ENCODE data around the gene PPP1R1C. TPM values are rescaled to one million over a fixed set of nuclear protein-coding genes. Genes with fewer than 3 reads are reported as not detected.
A peak's percentile ranks its signal among the peaks of the same experiment; 100 is the strongest.

The PPP1R1C gene
- total and polyA plus RNA-seq, 5 donors from 2014 or later, result not detected

- Histone ChIP-seq H3K9me3 (ENCODE audit: control insufficient read depth in 2 of 2, low read length in 2 of 2) (no peaks in the 10 kb centered on the region), H3K4me1 (ENCODE audit: control insufficient read depth, insufficient read depth, low read length, poor library complexity, severe bottlenecking) (no peaks in the 10 kb centered on the region), H3K4me3 (ENCODE audit: low read depth, low read length) (no peak overlapping the region), H3K27ac (ENCODE audit: insufficient read depth, low read length, poor library complexity, severe bottlenecking) (no peak overlapping the region), H3K36me3 (ENCODE audit: control insufficient read depth, insufficient read depth, low read length) (no peaks in the 10 kb centered on the region), H3K27me3 (ENCODE audit: control insufficient read depth, insufficient read depth, low read length) (no peaks in the 10 kb centered on the region)
- Mint-ChIP-seq H3K4me3 (no peak overlapping the region), H3K36me3 (no peaks in the 10 kb centered on the region), H3K4me1 (no peaks in the 10 kb centered on the region), H3K27me3 (no peaks in the 10 kb centered on the region), H3K9me3 (peaks cover 0 to 3% (median 0%) of the 10 kb centered on the region in 7 donors), H3K27ac (no peak overlapping the region)
- no peak for DNase-seq
- no peak for ATAC-seq (ENCODE audit: low read depth in 2 of 2)
These were observed 83.8 kb downstream of the PPP1R1C start for GRCh38 chr2:182069416-182069815.

GRCh38 chr2:182069908-182070307 is 84.3 kb downstream of the PPP1R1C start:
- Mint-ChIP-seq H3K36me3 (no peaks in the 10 kb centered on the region), H3K27me3 (no peaks in the 10 kb centered on the region), H3K9me3 (peaks cover 0 to 3% (median 0%) of the 10 kb centered on the region in 7 donors), H3K4me1 (no peaks in the 10 kb centered on the region), H3K4me3 (no peak overlapping the region), H3K27ac (no peak overlapping the region)
- Histone ChIP-seq H3K4me3 (ENCODE audit: low read depth, low read length) (no peak overlapping the region), H3K36me3 (ENCODE audit: control insufficient read depth, insufficient read depth, low read length) (no peaks in the 10 kb centered on the region), H3K9me3 (ENCODE audit: control insufficient read depth in 2 of 2, low read length in 2 of 2) (no peaks in the 10 kb centered on the region), H3K4me1 (ENCODE audit: control insufficient read depth, insufficient read depth, low read length, poor library complexity, severe bottlenecking) (no peaks in the 10 kb centered on the region), H3K27ac (ENCODE audit: insufficient read depth, low read length, poor library complexity, severe bottlenecking) (no peak overlapping the region), H3K27me3 (ENCODE audit: control insufficient read depth, insufficient read depth, low read length) (no peaks in the 10 kb centered on the region)
- ATAC-seq (ENCODE audit: low read depth in 2 of 2), result no peak
- no peak for DNase-seq

GRCh38 chr2:182070736-182071135 is 85.1 kb downstream of the PPP1R1C start:
- no peaks in the 10 kb centered on the region for H3K9me3 ChIP-seq (ENCODE audit: control insufficient read depth in 2 of 2, low read length in 2 of 2)
- no peaks in the 10 kb centered on the region for H3K27me3 Mint-ChIP-seq
- no peak overlapping the region for H3K27ac Mint-ChIP-seq
- DNase-seq (no peak), ATAC-seq (ENCODE audit: low read depth in 2 of 2) (no peak)
- no peak overlapping the region for H3K4me3 ChIP-seq (ENCODE audit: low read depth, low read length)
- H3K4me1 Mint-ChIP-seq, result peaks cover 0 to 1% (median 0%) of the 10 kb centered on the region in 4 donors
- H3K4me3 Mint-ChIP-seq, result no peak overlapping the region
- no peaks in the 10 kb centered on the region for H3K27me3 ChIP-seq (ENCODE audit: control insufficient read depth, insufficient read depth, low read length)
- no peak overlapping the region for H3K27ac ChIP-seq (ENCODE audit: insufficient read depth, low read length, poor library complexity, severe bottlenecking)
- no peaks in the 10 kb centered on the region for H3K36me3 ChIP-seq (ENCODE audit: control insufficient read depth, insufficient read depth, low read length)
- H3K36me3 Mint-ChIP-seq, result no peaks in the 10 kb centered on the region
- H3K4me1 ChIP-seq (ENCODE audit: control insufficient read depth, insufficient read depth, low read length, poor library complexity, severe bottlenecking), result no peaks in the 10 kb centered on the region
- peaks cover 0 to 3% (median 0%) of the 10 kb centered on the region in 7 donors for H3K9me3 Mint-ChIP-seq

DNA sequence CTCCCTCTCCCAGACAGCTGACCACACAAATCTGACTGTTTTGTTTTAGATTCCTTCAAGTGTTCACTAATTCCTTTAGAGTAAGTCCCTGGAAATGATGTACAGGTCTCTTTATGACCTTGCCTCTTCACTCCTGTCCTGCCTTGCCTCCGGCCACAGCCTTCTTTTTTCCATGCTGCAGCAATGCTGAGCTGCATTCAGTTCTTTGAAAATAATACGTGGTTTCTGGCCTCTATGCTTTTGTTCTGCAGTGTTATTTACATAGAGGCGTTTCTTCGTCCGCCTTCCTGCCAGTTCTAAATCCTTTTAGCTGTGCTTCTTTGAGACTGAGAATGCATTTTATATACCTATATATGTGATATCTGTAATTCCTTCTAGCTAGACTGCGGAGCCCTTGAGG is 87.2 kb downstream of the PPP1R1C start:
- Mint-ChIP-seq H3K36me3 (no peaks in the 10 kb centered on the region), H3K27ac (no peak overlapping the region), H3K4me1 (peaks cover 0 to 1% (median 0%) of the 10 kb centered on the region in 4 donors), H3K9me3 (peaks cover 0 to 3% (median 0%) of the 10 kb centered on the region in 7 donors), H3K27me3 (no peaks in the 10 kb centered on the region), H3K4me3 (no peak overlapping the region)
- Histone ChIP-seq H3K27me3 (ENCODE audit: control insufficient read depth, insufficient read depth, low read length) (no peaks in the 10 kb centered on the region), H3K27ac (ENCODE audit: insufficient read depth, low read length, poor library complexity, severe bottlenecking) (no peak overlapping the region), H3K9me3 (ENCODE audit: control insufficient read depth in 2 of 2, low read length in 2 of 2) (no peaks in the 10 kb centered on the region), H3K36me3 (ENCODE audit: control insufficient read depth, insufficient read depth, low read length) (no peaks in the 10 kb centered on the region), H3K4me3 (ENCODE audit: low read depth, low read length) (no peak overlapping the region), H3K4me1 (ENCODE audit: control insufficient read depth, insufficient read depth, low read length, poor library complexity, severe bottlenecking) (no peaks in the 10 kb centered on the region)
- DNase-seq (no peak), ATAC-seq (ENCODE audit: low read depth in 2 of 2) (no peak)

DNA sequence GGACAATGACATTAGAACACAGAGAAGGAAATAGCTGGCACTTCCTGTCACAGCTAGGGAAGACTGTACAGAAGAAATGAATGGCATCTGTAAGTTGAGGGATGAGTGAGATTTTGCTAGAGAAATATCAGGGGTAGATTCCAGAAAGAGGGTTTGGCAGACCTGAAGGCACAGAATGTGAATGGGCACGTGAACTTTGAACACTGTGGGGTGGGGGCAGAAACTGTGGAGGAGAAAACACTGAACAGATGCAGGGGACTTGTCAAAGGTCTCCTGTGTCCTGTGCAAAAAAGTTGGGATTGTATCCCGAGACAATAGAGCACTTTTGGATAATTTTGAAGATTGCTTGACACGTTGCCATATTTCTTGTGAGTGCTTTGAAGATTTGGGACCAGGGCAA is 88.0 kb downstream of the PPP1R1C start:
- ATAC-seq (ENCODE audit: low read depth in 2 of 2) (no peak), DNase-seq (no peak)
- H3K36me3 ChIP-seq (ENCODE audit: control insufficient read depth, insufficient read depth, low read length), result no peaks in the 10 kb centered on the region
- H3K27ac ChIP-seq (ENCODE audit: insufficient read depth, low read length, poor library complexity, severe bottlenecking), result no peak overlapping the region
- Mint-ChIP-seq H3K27ac (no peak overlapping the region), H3K27me3 (no peaks in the 10 kb centered on the region), H3K36me3 (no peaks in the 10 kb centered on the region), H3K4me3 (no peak overlapping the region), H3K9me3 (peaks cover 0 to 3% (median 0%) of the 10 kb centered on the region in 7 donors), H3K4me1 (peaks cover 0 to 1% (median 0%) of the 10 kb centered on the region in 4 donors)
- no peak overlapping the region for H3K4me3 ChIP-seq (ENCODE audit: low read depth, low read length)
- H3K9me3 ChIP-seq (ENCODE audit: control insufficient read depth in 2 of 2, low read length in 2 of 2), result no peaks in the 10 kb centered on the region
- no peaks in the 10 kb centered on the region for H3K4me1 ChIP-seq (ENCODE audit: control insufficient read depth, insufficient read depth, low read length, poor library complexity, severe bottlenecking)
- H3K27me3 ChIP-seq (ENCODE audit: control insufficient read depth, insufficient read depth, low read length), result no peaks in the 10 kb centered on the region

- DNase-seq, result no peak
- Mint-ChIP-seq H3K9me3 (peaks cover 0 to 3% (median 0%) of the 10 kb centered on the region in 7 donors), H3K4me1 (peaks cover 0 to 1% (median 0%) of the 10 kb centered on the region in 4 donors), H3K36me3 (no peaks in the 10 kb centered on the region), H3K27me3 (no peaks in the 10 kb centered on the region), H3K27ac (no peak overlapping the region), H3K4me3 (no peak overlapping the region)
- no peak overlapping the region for H3K4me3 ChIP-seq (ENCODE audit: low read depth, low read length)
- ATAC-seq (ENCODE audit: low read depth in 2 of 2), result no peak
- H3K27me3 ChIP-seq (ENCODE audit: control insufficient read depth, insufficient read depth, low read length), result no peaks in the 10 kb centered on the region
- H3K4me1 ChIP-seq (ENCODE audit: control insufficient read depth, insufficient read depth, low read length, poor library complexity, severe bottlenecking), result no peaks in the 10 kb centered on the region
- H3K36me3 ChIP-seq (ENCODE audit: control insufficient read depth, insufficient read depth, low read length), result no peaks in the 10 kb centered on the region
- no peaks in the 10 kb centered on the region for H3K9me3 ChIP-seq (ENCODE audit: control insufficient read depth in 2 of 2, low read length in 2 of 2)
- no peak overlapping the region for H3K27ac ChIP-seq (ENCODE audit: insufficient read depth, low read length, poor library complexity, severe bottlenecking)
These were observed 91.4 kb downstream of the PPP1R1C start for GRCh38 chr2:182077023-182077422.

- Histone ChIP-seq H3K36me3 (ENCODE audit: control insufficient read depth, insufficient read depth, low read length) (no peaks in the 10 kb centered on the region), H3K27ac (ENCODE audit: insufficient read depth, low read length, poor library complexity, severe bottlenecking) (no peak overlapping the region), H3K9me3 (ENCODE audit: control insufficient read depth in 2 of 2, low read length in 2 of 2) (no peaks in the 10 kb centered on the region), H3K4me1 (ENCODE audit: control insufficient read depth, insufficient read depth, low read length, poor library complexity, severe bottlenecking) (no peaks in the 10 kb centered on the region), H3K4me3 (ENCODE audit: low read depth, low read length) (no peak overlapping the region), H3K27me3 (ENCODE audit: control insufficient read depth, insufficient read depth, low read length) (no peaks in the 10 kb centered on the region)
- Mint-ChIP-seq H3K27ac (no peak overlapping the region), H3K27me3 (no peaks in the 10 kb centered on the region), H3K4me3 (no peak overlapping the region), H3K4me1 (peaks cover 0 to 1% (median 0%) of the 10 kb centered on the region in 4 donors), H3K9me3 (peaks cover 0 to 3% (median 0%) of the 10 kb centered on the region in 7 donors), H3K36me3 (no peaks in the 10 kb centered on the region)
- ATAC-seq (ENCODE audit: low read depth in 2 of 2) (no peak), DNase-seq (peak in 2 of 3 donors; percentile 2 to 54)
These were observed 91.9 kb downstream of the PPP1R1C start for GRCh38 chr2:182077448-182078142.

DNA sequence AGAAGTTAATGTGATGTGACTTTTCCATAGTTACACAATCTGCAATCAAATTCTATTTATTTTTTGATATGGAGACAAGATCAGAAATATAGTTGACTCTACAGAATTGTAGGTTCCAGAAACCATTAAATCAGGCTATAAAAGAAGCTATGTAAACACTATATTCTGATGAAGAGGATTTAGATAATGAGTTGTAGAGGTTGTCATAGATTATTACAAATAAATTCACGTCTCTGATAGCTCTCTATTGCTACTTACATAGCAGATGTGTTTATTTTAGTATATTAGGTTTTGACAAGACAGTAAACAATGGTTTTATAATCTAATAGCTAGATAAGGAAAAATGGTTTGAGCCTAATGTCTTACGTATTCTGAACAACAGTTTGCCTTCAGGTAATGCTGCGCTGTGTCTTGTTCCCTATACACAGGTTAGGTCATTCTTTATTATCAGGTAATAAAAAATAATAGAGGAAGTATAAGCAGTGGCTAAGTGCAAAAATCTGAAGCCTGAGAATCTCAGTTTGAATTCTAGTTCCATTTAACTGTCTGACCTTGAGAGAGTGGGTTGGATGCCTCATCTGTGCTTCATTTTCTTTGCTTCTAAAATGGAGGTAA is 93.4 kb downstream of the PPP1R1C start:
- H3K9me3 ChIP-seq (ENCODE audit: control insufficient read depth in 2 of 2, low read length in 2 of 2), result no peaks in the 10 kb centered on the region
- H3K4me3 ChIP-seq (ENCODE audit: low read depth, low read length), result no peak overlapping the region
- no peaks in the 10 kb centered on the region for H3K27me3 ChIP-seq (ENCODE audit: control insufficient read depth, insufficient read depth, low read length)
- Mint-ChIP-seq H3K36me3 (no peaks in the 10 kb centered on the region), H3K4me1 (peaks cover 0 to 1% (median 0%) of the 10 kb centered on the region in 4 donors), H3K27me3 (no peaks in the 10 kb centered on the region), H3K4me3 (no peak overlapping the region), H3K9me3 (no peaks in the 10 kb centered on the region), H3K27ac (no peak overlapping the region)
- no peak overlapping the region for H3K27ac ChIP-seq (ENCODE audit: insufficient read depth, low read length, poor library complexity, severe bottlenecking)
- H3K36me3 ChIP-seq (ENCODE audit: control insufficient read depth, insufficient read depth, low read length), result no peaks in the 10 kb centered on the region
- no peaks in the 10 kb centered on the region for H3K4me1 ChIP-seq (ENCODE audit: control insufficient read depth, insufficient read depth, low read length, poor library complexity, severe bottlenecking)
- no peak for ATAC-seq (ENCODE audit: low read depth in 2 of 2)
- no peak for DNase-seq
